ENCODE measurements around the gene PPP1R7. TPM values are rescaled to one million over a fixed set of nuclear protein-coding genes. Genes with fewer than 3 reads are reported as not detected.

Gene PPP1R7
- total RNA-seq, 1 experiment from 2014 or later, result 43.9 TPM

GRCh38 chr2:241154915-241155314 lies 4.6 kb downstream of the PPP1R7 start:
- no peak overlapping the region for H3K4me3 Mint-ChIP-seq (ENCODE audit: unreplicated experiment)
- H3K27ac Mint-ChIP-seq (ENCODE audit: low read depth, unreplicated experiment), result no peak overlapping the region
- peaks cover 20% of the 10 kb centered on the region for H3K4me1 Mint-ChIP-seq (ENCODE audit: insufficient read depth, unreplicated experiment)
- no TSS peak for BruUV-seq (replicated peaks)
- CTCF ChIA-PET, result no interaction called here
- peaks cover 35% of the 10 kb centered on the region for H3K36me3 Mint-ChIP-seq (ENCODE audit: insufficient read depth, unreplicated experiment)
- H3K9me3 Mint-ChIP-seq (ENCODE audit: unreplicated experiment), result no peaks in the 10 kb centered on the region
- TF ChIP-seq CTCF (IDR thresholded peaks at IDR 0.05; ENCODE audit: unreplicated experiment), result no peak
- POLR2A ChIA-PET, result no interaction called here
- intact Hi-C loops (cut with micrococcal nuclease), result no loop called here
- no peak for DNase-seq (ENCODE audit: unreplicated experiment)
- no peaks in the 10 kb centered on the region for H3K27me3 Mint-ChIP-seq (ENCODE audit: insufficient read depth, unreplicated experiment)

DNA sequence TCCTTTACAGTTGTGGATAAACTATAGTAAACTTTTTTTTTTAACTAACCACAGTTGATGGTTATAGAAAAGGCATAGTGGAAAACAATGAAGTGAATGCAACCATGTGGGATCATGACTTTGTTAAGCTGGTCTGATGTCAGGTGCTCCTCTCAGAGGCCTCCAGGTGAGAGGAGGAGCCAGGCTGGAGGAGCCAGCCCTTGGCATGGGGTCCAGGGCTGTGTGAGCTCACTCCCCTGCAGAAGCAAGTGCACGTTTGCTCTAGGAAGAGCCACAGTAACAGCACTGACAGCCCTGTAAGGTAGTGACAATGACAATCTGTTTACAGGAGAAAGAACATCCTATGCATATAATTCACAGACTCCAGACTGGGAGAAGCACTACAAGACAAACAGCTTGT lies 5.7 kb downstream of the PPP1R7 start:
- POLR2A ChIA-PET, result no interaction called here
- no TSS peak for BruUV-seq (replicated peaks)
- H3K27me3 Mint-ChIP-seq (ENCODE audit: insufficient read depth, unreplicated experiment), result no peaks in the 10 kb centered on the region

DNA sequence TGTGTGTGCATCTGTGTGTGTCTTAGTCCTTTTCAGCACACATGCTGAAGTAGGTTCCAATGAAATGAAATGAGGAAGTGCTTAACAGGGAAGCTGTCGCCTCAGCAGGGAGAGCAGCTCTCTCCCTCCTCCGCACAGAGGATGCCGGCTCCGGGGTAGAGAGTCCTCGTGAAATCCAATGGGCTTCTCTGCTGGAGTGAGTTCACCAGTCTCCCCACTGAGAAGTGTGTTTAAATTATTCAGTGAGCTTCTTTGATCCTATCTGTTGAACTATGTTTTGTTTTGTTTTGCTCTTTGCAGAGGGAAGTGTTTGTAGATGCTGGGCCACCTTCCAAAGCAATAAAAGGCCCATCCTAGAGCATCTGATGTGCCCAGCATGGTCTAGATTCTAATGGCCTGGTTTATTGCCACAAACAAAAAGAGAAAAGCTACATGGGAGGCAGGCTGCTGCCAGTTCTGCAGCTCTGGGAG lies 6.7 kb downstream of the PPP1R7 start:
- Mint-ChIP-seq H3K27me3 (ENCODE audit: insufficient read depth, unreplicated experiment) (no peaks in the 10 kb centered on the region), H3K27ac (ENCODE audit: low read depth, unreplicated experiment) (no peak overlapping the region), H3K9me3 (ENCODE audit: unreplicated experiment) (no peaks in the 10 kb centered on the region), H3K4me1 (ENCODE audit: insufficient read depth, unreplicated experiment) (peaks cover 8% of the 10 kb centered on the region), H3K36me3 (ENCODE audit: insufficient read depth, unreplicated experiment) (peaks cover 41% of the 10 kb centered on the region), H3K4me3 (ENCODE audit: unreplicated experiment) (no peak overlapping the region)
- no peak for DNase-seq (ENCODE audit: unreplicated experiment)
- intact Hi-C loops (cut with micrococcal nuclease), result no loop called here
- TF ChIP-seq CTCF (IDR thresholded peaks at IDR 0.05; ENCODE audit: unreplicated experiment), result no peak
- ChIA-PET CTCF (interaction anchor here (0.6 kb wide), 1 partner anchor 317 kb away, joined by 3 read pairs; no protein-coding TSS in a partner anchor), POLR2A (interaction anchor here (0.6 to 0.8 kb wide), 2 partner anchors 17 to 1143 kb away, joined by 3 read pairs; no protein-coding TSS in a partner anchor)
- no TSS peak for BruUV-seq (replicated peaks)

More for the DNA sequence above, 5.7 kb downstream of the PPP1R7 start:
- CTCF ChIA-PET, result no interaction called here
- TF ChIP-seq CTCF (IDR thresholded peaks at IDR 0.05; ENCODE audit: unreplicated experiment), result no peak
- intact Hi-C loops (cut with micrococcal nuclease), result no loop called here
- no peak for DNase-seq (ENCODE audit: unreplicated experiment)
- Mint-ChIP-seq H3K9me3 (ENCODE audit: unreplicated experiment) (no peaks in the 10 kb centered on the region), H3K4me3 (ENCODE audit: unreplicated experiment) (no peak overlapping the region), H3K4me1 (ENCODE audit: insufficient read depth, unreplicated experiment) (peaks cover 19% of the 10 kb centered on the region), H3K27ac (ENCODE audit: low read depth, unreplicated experiment) (no peak overlapping the region), H3K36me3 (ENCODE audit: insufficient read depth, unreplicated experiment) (peaks cover 36% of the 10 kb centered on the region)

- peaks cover 4% of the 10 kb centered on the region for H3K4me1 Mint-ChIP-seq (ENCODE audit: insufficient read depth, unreplicated experiment)
- intact Hi-C loops (cut with micrococcal nuclease), result no loop called here
- H3K36me3 Mint-ChIP-seq (ENCODE audit: insufficient read depth, unreplicated experiment), result peaks cover 43% of the 10 kb centered on the region
- H3K27ac Mint-ChIP-seq (ENCODE audit: low read depth, unreplicated experiment), result no peak overlapping the region
- no peak for DNase-seq (ENCODE audit: unreplicated experiment)
- BruUV-seq (replicated peaks), result no TSS peak
- POLR2A ChIA-PET, result no interaction called here
- no peaks in the 10 kb centered on the region for H3K27me3 Mint-ChIP-seq (ENCODE audit: insufficient read depth, unreplicated experiment)
- no peaks in the 10 kb centered on the region for H3K9me3 Mint-ChIP-seq (ENCODE audit: unreplicated experiment)
- no peak overlapping the region for H3K4me3 Mint-ChIP-seq (ENCODE audit: unreplicated experiment)
- CTCF ChIA-PET, result interaction anchor here (0.6 kb wide), 1 partner anchor 68 kb away, joined by 3 read pairs; no protein-coding TSS in a partner anchor
- no peak for TF ChIP-seq CTCF (IDR thresholded peaks at IDR 0.05; ENCODE audit: unreplicated experiment)
These were observed 7.7 kb downstream of the PPP1R7 start for GRCh38 chr2:241157841-241158545.
